NCI-H2196 treated with DMSO at 0.1 percent for 48 hours (cell line): ENCODE results near the gene RPL6.

ENCODE experiments used
- DNase-seq: peaks from one replicate; lab custom pipeline; 2025; ENCODE audit not compliant: unreplicated experiment; lab: John Stamatoyannopoulos, UW

Gene RPL6

DNA sequence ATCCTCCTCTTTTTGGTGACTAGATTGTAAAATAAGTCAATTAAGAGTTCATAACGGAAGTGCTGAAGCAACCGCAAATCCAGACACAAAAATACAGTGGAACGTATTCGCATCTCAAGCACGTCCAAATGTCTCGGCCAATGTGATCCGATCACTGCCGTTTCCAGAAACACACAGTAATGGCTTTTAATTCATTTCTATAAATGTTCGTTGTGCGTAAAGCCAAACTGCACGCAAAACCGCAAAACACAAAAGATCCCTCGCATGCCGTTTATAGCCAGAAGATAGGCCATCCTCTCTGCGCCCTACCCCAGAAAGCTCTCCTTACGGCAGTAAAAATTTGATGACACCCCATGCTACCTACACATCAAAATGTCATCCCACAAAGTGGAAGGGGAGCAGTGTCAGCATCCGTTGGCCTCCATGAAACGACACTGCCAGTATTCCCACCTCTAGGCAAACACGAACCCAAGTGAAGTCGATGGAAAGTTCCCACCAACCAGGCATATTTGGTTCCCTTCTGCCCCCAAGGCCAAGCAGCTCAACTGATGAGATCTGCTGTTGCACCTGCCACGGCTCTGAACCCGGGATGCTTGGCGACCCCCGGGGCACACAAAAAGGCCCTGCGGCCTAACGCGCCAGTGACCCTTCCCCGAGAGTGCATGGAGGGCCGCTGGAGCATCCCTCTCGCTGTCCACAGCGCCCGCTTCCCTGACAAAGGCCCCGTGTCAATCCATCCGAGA lies 28.6 kb downstream of the RPL6 start:
- no peak for DNase-seq

DNA sequence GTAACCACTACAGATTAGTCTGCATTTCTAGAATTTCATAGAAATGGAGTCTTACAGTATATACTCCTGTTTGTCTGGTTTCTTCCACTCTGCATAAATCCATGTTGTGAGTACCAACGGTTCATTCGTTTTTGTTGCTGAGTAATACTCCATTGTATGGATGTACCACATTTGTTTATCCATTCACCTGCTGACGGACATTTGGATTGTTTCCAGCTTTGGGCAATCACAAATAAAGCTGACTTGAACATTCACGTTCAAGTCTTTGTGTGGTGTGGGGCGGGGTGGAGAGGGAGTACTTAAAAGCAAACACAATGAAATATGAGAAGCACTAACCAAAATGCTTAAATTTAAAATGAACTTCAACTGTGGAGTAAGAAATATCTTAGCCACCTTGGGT lies 34.3 kb downstream of the RPL6 start:
- no peak for DNase-seq

- DNase-seq: no peak
Observed at GRCh38 chr12:112374166-112374740, 35.2 kb downstream of the RPL6 start.

GRCh38 chr12:112370868-112371510 lies 38.4 kb downstream of the RPL6 start:
- peak; percentile 55 for DNase-seq

DNA sequence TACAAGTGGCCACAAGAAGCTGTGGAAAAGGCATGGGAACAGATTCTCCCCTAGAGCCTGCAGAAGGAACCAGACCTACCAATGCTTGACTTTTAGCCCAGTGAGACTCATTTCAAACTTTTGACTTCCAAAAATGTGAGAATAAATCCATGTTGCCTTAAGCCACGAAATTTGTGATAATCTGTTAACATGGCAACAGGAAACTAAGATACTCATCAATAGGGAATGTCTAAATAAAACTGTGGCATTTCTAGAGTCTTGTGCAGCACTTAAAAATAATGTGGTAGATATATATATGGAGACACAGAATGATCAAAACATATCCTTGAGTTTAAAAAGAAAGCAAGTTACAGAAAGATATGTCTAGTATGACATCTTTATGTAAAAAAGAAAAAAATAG lies 39.2 kb downstream of the RPL6 start:
- no peak for DNase-seq

- DNase-seq: no peak
Observed at GRCh38 chr12:112368856-112369255, 40.5 kb downstream of the RPL6 start.

GRCh38 chr12:112367965-112368364 lies 41.4 kb downstream of the RPL6 start:
- DNase-seq: no peak

- no peak for DNase-seq
Observed at GRCh38 chr12:112362310-112362709, 47.1 kb downstream of the RPL6 start.

- DNase-seq: no peak
Observed at GRCh38 chr12:112361271-112361670, 48.1 kb downstream of the RPL6 start.

- no peak for DNase-seq
Observed at GRCh38 chr12:112359290-112359689, 50.1 kb downstream of the RPL6 start.

- DNase-seq: no peak
Observed at GRCh38 chr12:112357214-112357613, 52.2 kb downstream of the RPL6 start.
